Mononuclear cell (primary cell): ENCODE results near the gene REN. TPM values are rescaled to one million over a fixed set of nuclear protein-coding genes. Genes with fewer than 3 reads are reported as not detected.

Experiments used
- H3K27me3 ChIP-seq: 2 replicates; pipeline ENCODE4 v1.6.0; 2011; ENCODE audit warnings: low read length, control low read depth; ENCODE audit not compliant: insufficient read depth
- H3K4me1 ChIP-seq: 2 replicates; pipeline ENCODE4 v1.5.1; 2011; ENCODE audit warnings: mild to moderate bottlenecking, low read length, control low read depth; ENCODE audit not compliant: insufficient read depth
- H3K4me3 ChIP-seq: 2 replicates; pipeline ENCODE4 v1.5.1; 2011; ENCODE audit warnings: mild to moderate bottlenecking, low read length, moderate library complexity
- H3K9me3 ChIP-seq: 2 replicates; pipeline ENCODE4 v1.5.1; 2011; ENCODE audit warnings: low read depth, mild to moderate bottlenecking, control low read depth, low read length
- total RNA-seq: library from RNA; depleted of rRNA; stranded (reverse); fragments of >200 nt; gene quantifications from one replicate; pipeline ENCODE4 v1.2.3, GENCODE V29; 2012

Gene REN
- total RNA-seq, 1 donor, result not detected

GRCh38 chr1:204174958-204175357, 8.8 kb upstream of the REN start:
- H3K27me3 ChIP-seq, result no peaks in the 10 kb centered on the region
- H3K9me3 ChIP-seq, result peaks cover 10% of the 10 kb centered on the region
- no peak overlapping the region for H3K4me3 ChIP-seq

GRCh38 chr1:204172404-204173029, 6.4 kb upstream of the REN start:
- H3K9me3 ChIP-seq, result peaks cover 22% of the 10 kb centered on the region
- H3K27me3 ChIP-seq, result no peaks in the 10 kb centered on the region
- no peak overlapping the region for H3K4me3 ChIP-seq
- H3K4me1 ChIP-seq, result no peaks in the 10 kb centered on the region

More at GRCh38 chr1:204174958-204175357, 8.8 kb upstream of the REN start:
- no peaks in the 10 kb centered on the region for H3K4me1 ChIP-seq

DNA sequence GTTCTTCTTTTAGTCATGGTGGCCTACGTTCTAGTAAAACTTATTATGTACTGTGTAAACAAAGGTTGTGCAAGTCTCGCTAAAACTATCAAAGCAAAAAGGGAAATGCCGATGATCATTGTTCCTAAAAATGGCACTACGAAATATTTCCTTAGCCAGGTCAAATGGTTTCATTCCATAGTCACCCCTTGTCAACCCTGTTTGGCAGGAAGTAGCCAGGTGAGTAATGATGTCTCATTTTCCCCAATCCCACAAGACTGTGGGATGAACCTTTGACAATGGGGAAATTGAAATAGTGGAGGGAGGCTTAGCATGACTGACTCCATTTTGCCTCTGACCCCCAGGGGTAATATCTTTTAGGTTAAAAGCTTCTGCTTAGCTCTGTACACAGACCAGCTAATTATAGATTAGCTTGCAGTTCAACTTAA, 5.6 kb upstream of the REN start:
- no peaks in the 10 kb centered on the region for H3K27me3 ChIP-seq
- H3K9me3 ChIP-seq, result peaks cover 22% of the 10 kb centered on the region
- no peaks in the 10 kb centered on the region for H3K4me1 ChIP-seq
- H3K4me3 ChIP-seq, result no peak overlapping the region

DNA sequence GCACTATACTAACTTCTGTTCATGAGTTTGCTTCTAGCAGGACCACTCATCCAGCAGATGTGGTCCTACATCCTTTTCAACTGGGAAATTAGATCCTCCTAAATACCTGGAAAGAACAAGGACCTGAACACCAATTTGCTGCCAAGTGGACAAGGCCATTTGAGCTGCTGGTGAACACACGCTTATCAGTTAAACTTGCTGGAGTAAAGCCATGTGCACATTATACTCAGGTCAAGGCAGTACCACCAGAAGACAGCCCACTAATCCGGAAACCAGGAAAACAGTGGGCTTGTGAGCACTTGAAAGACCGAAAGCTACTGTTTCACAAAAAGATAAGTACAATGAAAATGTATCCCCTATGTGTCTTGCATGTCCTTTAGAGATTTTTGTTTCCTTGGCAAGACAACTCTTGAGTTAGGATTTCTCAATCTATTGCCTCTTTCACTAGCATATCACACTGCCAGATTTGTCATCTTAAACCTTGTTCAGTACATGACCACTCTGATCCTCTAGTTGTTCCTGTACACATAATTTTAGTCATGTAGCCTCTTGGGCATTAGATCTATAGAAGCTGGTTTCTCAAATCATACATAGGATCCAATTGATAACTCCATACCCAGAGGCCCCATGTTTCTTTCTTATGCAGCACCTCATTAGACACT, 4.5 kb upstream of the REN start:
- Histone ChIP-seq H3K4me3 (no peak overlapping the region), H3K27me3 (no peaks in the 10 kb centered on the region), H3K9me3 (peaks cover 22% of the 10 kb centered on the region), H3K4me1 (no peaks in the 10 kb centered on the region)

- no peaks in the 10 kb centered on the region for H3K27me3 ChIP-seq
- peaks cover 22% of the 10 kb centered on the region for H3K9me3 ChIP-seq
- H3K4me1 ChIP-seq, result no peaks in the 10 kb centered on the region
Measured at GRCh38 chr1:204169858-204170257, 3.7 kb upstream of the REN start.

DNA sequence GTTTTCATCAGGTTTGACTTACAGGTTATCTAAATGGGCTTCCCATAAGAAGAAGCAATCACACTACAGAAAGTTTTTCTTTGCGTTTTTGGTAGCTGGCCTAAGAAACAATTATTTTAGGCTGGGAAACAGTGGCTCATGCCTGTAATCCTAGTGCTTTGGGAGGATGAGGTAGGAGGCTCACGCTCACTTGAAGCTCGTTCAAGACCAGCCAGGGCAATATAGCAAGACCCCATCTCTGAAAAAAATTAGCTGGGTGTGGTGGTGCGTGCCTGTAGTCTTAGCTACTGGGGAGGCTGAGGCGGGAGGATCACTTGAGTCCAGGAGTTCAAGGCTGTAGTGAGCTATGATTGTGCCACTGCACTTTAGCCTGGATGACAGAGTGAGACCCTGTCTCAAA, 1.6 kb upstream of the REN start:
- no peaks in the 10 kb centered on the region for H3K4me1 ChIP-seq
- peaks cover 22% of the 10 kb centered on the region for H3K9me3 ChIP-seq
- no peak overlapping the region for H3K4me3 ChIP-seq
- H3K27me3 ChIP-seq, result no peaks in the 10 kb centered on the region

More at GRCh38 chr1:204169858-204170257, 3.7 kb upstream of the REN start:
- no peak overlapping the region for H3K4me3 ChIP-seq

GRCh38 chr1:204162494-204163074, 3.6 kb downstream of the REN start:
- Histone ChIP-seq H3K27me3 (no peaks in the 10 kb centered on the region), H3K4me3 (no peak overlapping the region), H3K4me1 (no peaks in the 10 kb centered on the region), H3K9me3 (no peaks in the 10 kb centered on the region)

- no peaks in the 10 kb centered on the region for H3K9me3 ChIP-seq
- no peaks in the 10 kb centered on the region for H3K4me1 ChIP-seq
- H3K27me3 ChIP-seq, result no peaks in the 10 kb centered on the region
- no peak overlapping the region for H3K4me3 ChIP-seq
Measured at GRCh38 chr1:204161609-204162493, 4.3 kb downstream of the REN start.

GRCh38 chr1:204157962-204158361, 8.2 kb downstream of the REN start:
- no peak overlapping the region for H3K4me3 ChIP-seq
- no peaks in the 10 kb centered on the region for H3K4me1 ChIP-seq
- peaks cover under 1% of the 10 kb centered on the region for H3K27me3 ChIP-seq
- no peaks in the 10 kb centered on the region for H3K9me3 ChIP-seq

GRCh38 chr1:204155881-204156280, 10.3 kb downstream of the REN start:
- Histone ChIP-seq H3K4me1 (peaks cover 7% of the 10 kb centered on the region), H3K4me3 (no peak overlapping the region), H3K9me3 (no peaks in the 10 kb centered on the region)

GRCh38 chr1:204154568-204155255, 11.4 kb downstream of the REN start:
- peaks cover 7% of the 10 kb centered on the region for H3K4me1 ChIP-seq
- peaks cover 14% of the 10 kb centered on the region for H3K27me3 ChIP-seq
- H3K4me3 ChIP-seq, result no peak overlapping the region
- no peaks in the 10 kb centered on the region for H3K9me3 ChIP-seq

More at GRCh38 chr1:204155881-204156280, 10.3 kb downstream of the REN start:
- peaks cover 11% of the 10 kb centered on the region for H3K27me3 ChIP-seq

DNA sequence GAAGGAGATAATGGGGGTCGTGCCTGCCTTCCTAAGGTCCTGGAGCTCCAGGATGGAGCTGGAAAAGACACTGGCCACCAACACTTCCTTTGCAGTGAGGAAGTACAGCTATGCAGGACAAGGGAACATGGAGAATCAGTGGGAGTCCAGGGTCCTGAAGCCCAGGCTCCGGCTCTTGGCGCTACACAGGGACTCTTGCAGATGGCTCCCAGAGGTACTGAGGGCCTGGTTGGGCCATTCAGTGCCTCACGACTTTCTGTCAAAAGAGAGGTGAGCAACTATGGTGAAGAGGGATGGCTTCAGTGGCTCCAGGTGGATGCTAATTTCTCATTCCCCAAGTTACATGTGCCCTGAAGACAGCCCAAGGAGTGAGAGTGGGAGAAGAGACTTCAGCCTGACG, 12.5 kb downstream of the REN start:
- H3K4me3 ChIP-seq, result no peak overlapping the region
- H3K9me3 ChIP-seq, result no peaks in the 10 kb centered on the region
- peaks cover 14% of the 10 kb centered on the region for H3K27me3 ChIP-seq
- peaks cover 7% of the 10 kb centered on the region for H3K4me1 ChIP-seq

GRCh38 chr1:204152310-204153044, 13.7 kb downstream of the REN start:
- Histone ChIP-seq H3K27me3 (peaks cover 14% of the 10 kb centered on the region), H3K4me1 (peaks cover 7% of the 10 kb centered on the region), H3K4me3 (peak overlapping the region; percentile 44), H3K9me3 (no peaks in the 10 kb centered on the region)
